DND-41 (cell line): ENCODE results near the gene SLCO2A1.

Source experiments
- ATAC-seq: fragments of 200-7000 bp; cut with Tn5 transposase; 3 replicates; pipeline ENCODE4 v1.9.1; 2021; ENCODE audit warnings: low read depth; ENCODE audit not compliant: insufficient read depth
- DNase-seq: peaks from one replicate; pipeline ENCODE4 v3.0.0-alpha.2; 2020
- H2AFZ ChIP-seq: 2 replicates; pipeline ENCODE4 v1.6.0; 2012; ENCODE audit warnings: low read depth, low read length
- H3K27ac ChIP-seq: 2 replicates; pipeline ENCODE4 v1.5.1; 2012; ENCODE audit warnings: low read length, inconsistent platforms
- H3K27me3 ChIP-seq: fragments of 200-600 bp; sonication (generic); 2 replicates; pipeline ENCODE4 v1.6.0; 2012; ENCODE audit warnings: low read length, mild to moderate bottlenecking, inconsistent platforms; ENCODE audit not compliant: insufficient read depth, poor library complexity
- H3K36me3 ChIP-seq: 2 replicates; pipeline ENCODE4 v1.5.1; 2012; ENCODE audit warnings: low read length, inconsistent platforms; ENCODE audit not compliant: insufficient read depth
- H3K4me1 ChIP-seq: 2 replicates; pipeline ENCODE4 v1.5.1; 2012; ENCODE audit warnings: mild to moderate bottlenecking, low read length; ENCODE audit not compliant: insufficient read depth
- H3K4me2 ChIP-seq: 2 replicates; pipeline ENCODE4 v1.6.0; 2012; ENCODE audit warnings: mild to moderate bottlenecking, moderate library complexity, low read length, inconsistent platforms; ENCODE audit not compliant: insufficient read depth
- H3K4me3 ChIP-seq, 2 experiments: fragments of 200-600 bp in 1 of 2; shearing (Covaris generic) in 1 of 2; 2 replicates each; pipeline ENCODE4 v1.5.1; 2012 to 2016; ENCODE audit warnings: inconsistent platforms in 2 of 2, low read length in 2 of 2, mild to moderate bottlenecking in 2 of 2, low read depth in 1 of 2, moderate library complexity in 1 of 2
- H3K79me2 ChIP-seq: 2 replicates; pipeline ENCODE4 v1.6.0; 2012; ENCODE audit warnings: low read length, inconsistent platforms; ENCODE audit not compliant: insufficient read depth
- H3K9ac ChIP-seq: 2 replicates; pipeline ENCODE4 v1.6.0; 2012; ENCODE audit warnings: low read depth, mild to moderate bottlenecking, inconsistent platforms, low read length, moderate library complexity
- H3K9me3 ChIP-seq: 2 replicates; pipeline ENCODE4 v1.5.1; 2012; ENCODE audit warnings: low read length, moderate library complexity, mild to moderate bottlenecking, inconsistent platforms; ENCODE audit not compliant: insufficient read depth, severe bottlenecking
- H4K20me1 ChIP-seq: 2 replicates; pipeline ENCODE4 v1.6.0; 2012; ENCODE audit warnings: low read length; ENCODE audit not compliant: insufficient read depth
- CTCF ChIP-seq: IDR thresholded peaks from 2 replicates; pipeline ENCODE4 v1.5.1; 2012; ENCODE audit warnings: borderline replicate concordance, low read length, moderate library complexity, mild to moderate bottlenecking; ENCODE audit not compliant: poor library complexity, severe bottlenecking; ENCODE audit errors: extremely low read depth
- EZH2 ChIP-seq: IDR thresholded peaks from 3 replicates; pipeline ENCODE4 v1.6.1; 2012; ENCODE audit warnings: borderline replicate concordance, low read depth, mild to moderate bottlenecking, moderate library complexity, low read length, inconsistent platforms; ENCODE audit not compliant: severe bottlenecking

SLCO2A1 gene

DNA sequence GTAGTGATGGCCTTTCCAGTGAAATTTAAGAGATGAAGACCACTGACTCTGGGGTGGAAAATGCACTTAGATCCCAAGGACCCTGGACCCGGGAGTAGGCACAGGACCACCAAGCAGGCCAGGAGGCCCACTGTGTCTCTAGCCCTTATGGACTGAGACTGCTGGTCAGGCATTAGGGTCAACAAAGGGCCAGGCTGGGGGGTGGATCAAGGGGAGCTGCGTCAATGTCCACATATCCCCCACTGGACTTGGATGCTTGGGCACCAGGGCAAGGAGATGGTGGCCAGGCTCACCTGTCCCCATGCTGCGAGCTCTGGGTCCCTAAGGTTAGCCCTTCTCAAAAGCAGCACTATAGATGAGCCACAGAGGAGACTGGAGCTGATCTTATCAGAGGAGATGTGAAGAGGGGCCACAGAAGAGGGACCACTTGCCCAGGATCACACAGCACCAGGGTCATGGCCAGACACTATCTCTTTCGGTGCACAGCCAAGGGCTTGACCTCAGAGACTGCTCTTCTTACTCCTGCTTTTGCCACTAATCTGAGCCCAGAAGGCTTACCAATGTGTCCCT, 148.8 kb downstream of the SLCO2A1 start:
- Histone ChIP-seq H3K4me2 (no peak overlapping the region), H4K20me1 (no peaks in the 10 kb centered on the region), H3K9ac (no peak overlapping the region), H3K27me3 (peaks cover 5% of the 10 kb centered on the region), H3K27ac (no peak overlapping the region), H3K36me3 (no peaks in the 10 kb centered on the region), H3K4me3 (no peak overlapping the region), H2AFZ (no peak overlapping the region), H3K4me1 (no peaks in the 10 kb centered on the region), H3K79me2 (no peaks in the 10 kb centered on the region), H3K9me3 (no peaks in the 10 kb centered on the region)
- ATAC-seq (no peak), DNase-seq (no peak)
- TF ChIP-seq CTCF: no peak
- TF ChIP-seq EZH2: no peak

DNA sequence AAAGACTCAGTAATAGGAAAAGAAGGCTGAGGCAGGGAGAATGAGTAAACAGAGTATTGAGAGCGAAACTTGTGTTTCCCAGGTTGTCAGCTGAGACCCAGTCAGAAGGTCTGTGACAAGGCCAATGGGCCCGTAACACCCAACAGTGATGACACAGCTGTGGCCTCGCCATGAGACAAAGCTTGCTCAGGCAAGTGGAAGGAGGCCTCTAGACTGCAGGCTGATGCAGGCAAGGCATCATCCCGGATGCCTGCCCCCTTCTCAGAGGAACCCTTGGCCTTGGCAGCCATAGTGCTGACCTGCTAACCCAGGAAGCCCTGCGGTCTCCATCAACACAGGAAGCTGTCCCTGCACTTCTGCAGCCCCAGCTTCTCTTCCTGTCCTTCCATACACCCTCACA, 149.4 kb downstream of the SLCO2A1 start:
- ATAC-seq (no peak), DNase-seq (no peak)
- Histone ChIP-seq H3K79me2 (no peaks in the 10 kb centered on the region), H3K9ac (no peak overlapping the region), H3K4me3 (no peak overlapping the region), H2AFZ (no peak overlapping the region), H3K27me3 (peaks cover 5% of the 10 kb centered on the region), H3K9me3 (no peaks in the 10 kb centered on the region), H3K4me2 (no peak overlapping the region), H3K27ac (no peak overlapping the region), H4K20me1 (no peaks in the 10 kb centered on the region), H3K36me3 (no peaks in the 10 kb centered on the region), H3K4me1 (no peaks in the 10 kb centered on the region)
- TF ChIP-seq CTCF (no peak), EZH2 (no peak)

DNA sequence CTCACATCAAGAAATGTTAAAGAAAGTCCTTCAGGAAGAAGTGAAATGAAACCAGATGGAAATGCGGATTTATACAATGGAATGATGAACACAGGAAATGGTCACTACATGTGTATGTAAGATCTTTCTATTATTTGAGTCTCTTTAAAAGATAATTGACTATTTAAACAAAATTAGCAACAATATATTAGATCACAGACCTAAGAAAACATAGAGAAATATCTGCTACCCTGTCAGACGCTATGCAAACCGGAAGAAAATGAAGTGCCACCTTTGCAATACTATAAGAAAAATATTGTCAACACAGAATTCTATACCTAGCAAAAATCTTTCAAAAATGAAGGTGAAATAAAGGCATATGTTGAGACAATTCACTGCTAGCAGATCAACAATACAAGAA, 151.2 kb downstream of the SLCO2A1 start:
- H3K4me3 ChIP-seq: no peak overlapping the region
- TF ChIP-seq EZH2 (no peak), CTCF (no peak)
- ATAC-seq (no peak), DNase-seq (no peak)
- H3K79me2 ChIP-seq: no peaks in the 10 kb centered on the region
- no peak overlapping the region for H2AFZ ChIP-seq
- H3K9me3 ChIP-seq: no peaks in the 10 kb centered on the region
- H3K4me2 ChIP-seq: no peak overlapping the region
- no peaks in the 10 kb centered on the region for H3K36me3 ChIP-seq
- H3K9ac ChIP-seq: no peak overlapping the region
- H3K4me1 ChIP-seq: no peaks in the 10 kb centered on the region
- H3K27ac ChIP-seq: no peak overlapping the region
- H4K20me1 ChIP-seq: no peaks in the 10 kb centered on the region
- H3K27me3 ChIP-seq: peaks cover 5% of the 10 kb centered on the region
